Mammary epithelial cell (primary cell): ENCODE data around the gene GOLGA5.

ENCODE experiments used
- EZH2 ChIP-seq: IDR thresholded peaks from 2 replicates; pipeline ENCODE4 v1.6.1; 2012; ENCODE audit warnings: low read length, inconsistent platforms, borderline replicate concordance
- TF ChIP-seq, protein P1 (sequence below), 2 donors: IDR thresholded peaks in 1 of 2; conservative IDR thresholded peaks in 1 of 2; 2 replicates each; pipeline ENCODE4 v1.5.1; 2011 to 2012; ENCODE audit warnings: inconsistent platforms in 2 of 2, low read length in 2 of 2, mild to moderate bottlenecking in 2 of 2, control low read depth in 1 of 2, low read depth in 1 of 2; ENCODE audit not compliant: insufficient read depth in 1 of 2; ENCODE audit errors: extremely low read depth in 1 of 2

DNA sequence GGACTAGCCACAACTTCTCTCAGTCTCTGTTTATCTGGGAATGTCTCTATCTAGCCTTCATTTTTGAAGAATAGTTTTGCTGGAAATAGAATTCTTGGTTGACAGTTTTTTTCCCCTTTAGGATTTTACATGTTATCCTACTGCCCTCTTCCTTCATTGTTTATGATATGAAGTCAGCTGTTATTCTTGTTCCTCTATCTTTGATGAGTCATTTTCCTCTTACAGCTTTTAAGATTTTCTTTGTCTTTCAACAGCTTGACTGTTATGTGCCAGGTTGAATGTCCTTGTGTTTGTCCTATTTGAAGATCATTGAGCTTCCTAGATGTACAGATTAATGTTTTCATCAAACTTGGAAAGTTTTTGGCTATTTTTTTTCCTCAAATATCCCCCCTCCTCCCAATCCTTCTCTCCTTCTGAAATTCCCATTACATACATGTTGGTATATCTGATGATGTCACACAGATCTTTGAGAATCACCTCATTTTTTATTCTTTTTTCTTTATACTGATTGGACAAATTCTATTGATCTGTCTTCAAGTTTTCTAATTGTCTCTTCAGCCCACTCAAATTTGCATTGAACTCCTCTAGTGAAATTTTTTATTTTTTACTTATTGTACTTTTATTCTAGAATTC lies 4.5 kb upstream of the GOLGA5 start:
- TF ChIP-seq, protein P1, sequence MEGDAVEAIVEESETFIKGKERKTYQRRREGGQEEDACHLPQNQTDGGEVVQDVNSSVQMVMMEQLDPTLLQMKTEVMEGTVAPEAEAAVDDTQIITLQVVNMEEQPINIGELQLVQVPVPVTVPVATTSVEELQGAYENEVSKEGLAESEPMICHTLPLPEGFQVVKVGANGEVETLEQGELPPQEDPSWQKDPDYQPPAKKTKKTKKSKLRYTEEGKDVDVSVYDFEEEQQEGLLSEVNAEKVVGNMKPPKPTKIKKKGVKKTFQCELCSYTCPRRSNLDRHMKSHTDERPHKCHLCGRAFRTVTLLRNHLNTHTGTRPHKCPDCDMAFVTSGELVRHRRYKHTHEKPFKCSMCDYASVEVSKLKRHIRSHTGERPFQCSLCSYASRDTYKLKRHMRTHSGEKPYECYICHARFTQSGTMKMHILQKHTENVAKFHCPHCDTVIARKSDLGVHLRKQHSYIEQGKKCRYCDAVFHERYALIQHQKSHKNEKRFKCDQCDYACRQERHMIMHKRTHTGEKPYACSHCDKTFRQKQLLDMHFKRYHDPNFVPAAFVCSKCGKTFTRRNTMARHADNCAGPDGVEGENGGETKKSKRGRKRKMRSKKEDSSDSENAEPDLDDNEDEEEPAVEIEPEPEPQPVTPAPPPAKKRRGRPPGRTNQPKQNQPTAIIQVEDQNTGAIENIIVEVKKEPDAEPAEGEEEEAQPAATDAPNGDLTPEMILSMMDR (conservative IDR thresholded peaks at IDR 0.05 in 1 of 2, IDR thresholded peaks at IDR 0.05 in 1 of 2; ENCODE audit: extremely low read depth in 1 of 2, insufficient read depth in 1 of 2, low read depth in 1 of 2, low read length in 2 of 2), result no peak
- TF ChIP-seq EZH2, result no peak
